GM18909 (cell line): ENCODE measurements around the gene NF1.
"Not testable (repeated sequence)": the region's sequence is repeated elsewhere in the genome, so short reads cannot be mapped to it uniquely, and the experiment has no call there.

Experiments
- ATAC-seq: cut with Tn5 transposase; IDR thresholded peaks from one replicate; pipeline ENCODE4 v1.9.1; 2021; ENCODE audit warnings: mild to moderate bottlenecking; ENCODE audit not compliant: unreplicated experiment, poor library complexity

The NF1 gene

DNA sequence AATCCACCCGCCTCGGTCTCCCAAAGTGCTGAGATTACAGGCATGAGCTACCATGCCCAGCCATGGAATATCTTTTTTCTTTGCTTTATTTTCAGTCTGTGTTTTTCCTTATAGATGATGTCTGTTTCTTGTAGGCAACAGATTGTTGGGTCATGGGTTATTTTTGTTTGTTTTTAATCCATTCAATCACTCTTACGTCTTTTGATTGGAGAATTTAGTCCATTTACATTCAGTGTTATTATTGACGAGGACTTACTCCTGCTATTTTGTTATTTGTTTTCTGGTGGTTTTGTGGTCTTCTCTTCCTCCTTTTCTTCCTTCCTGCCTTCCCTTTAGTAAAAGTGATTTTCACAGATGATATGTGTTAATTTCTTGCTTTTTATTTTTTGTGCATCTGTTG is 146.3 kb downstream of the NF1 start:
- no peak for ATAC-seq

DNA sequence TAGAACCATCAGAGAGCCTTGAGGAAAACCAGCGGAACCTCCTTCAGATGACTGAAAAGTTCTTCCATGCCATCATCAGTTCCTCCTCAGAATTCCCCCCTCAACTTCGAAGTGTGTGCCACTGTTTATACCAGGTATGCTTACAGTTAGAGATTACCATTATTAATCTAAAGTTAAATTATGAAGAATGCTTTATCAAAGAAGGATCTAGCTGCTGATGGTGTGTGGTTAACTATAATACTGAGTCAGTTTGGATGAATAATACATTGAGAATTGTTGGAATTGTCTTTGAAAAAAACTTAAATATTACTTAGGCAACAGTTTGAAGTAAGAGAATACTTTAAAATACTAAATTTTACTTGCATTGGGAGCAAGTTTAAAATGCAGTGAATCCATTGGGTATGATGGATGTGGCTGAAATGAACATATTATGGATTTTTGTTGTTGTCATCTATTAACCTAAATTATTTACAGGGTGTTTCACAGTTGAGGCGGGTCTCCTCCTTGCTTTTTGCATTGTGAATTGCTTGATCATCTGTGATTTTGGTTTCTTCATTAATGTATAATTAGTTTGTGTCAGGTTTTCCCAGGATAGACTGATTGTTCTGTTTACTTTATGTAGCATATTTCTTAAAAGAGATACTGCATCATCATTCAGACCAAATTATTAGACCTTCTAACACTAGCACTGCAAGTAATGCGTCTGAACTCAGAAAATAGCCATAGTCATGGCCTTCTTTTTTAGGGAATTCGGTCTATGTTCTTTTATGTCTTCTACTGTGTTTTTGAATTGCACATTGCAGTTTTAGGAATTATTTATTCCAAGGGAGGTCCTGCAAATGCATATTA is 154.4 kb downstream of the NF1 start:
- no peak for ATAC-seq

- ATAC-seq, result no peak
Measured at GRCh38 chr17:31249835-31250141, 155.0 kb downstream of the NF1 start.

GRCh38 chr17:31250229-31250628 is 155.5 kb downstream of the NF1 start:
- ATAC-seq, result no peak

DNA sequence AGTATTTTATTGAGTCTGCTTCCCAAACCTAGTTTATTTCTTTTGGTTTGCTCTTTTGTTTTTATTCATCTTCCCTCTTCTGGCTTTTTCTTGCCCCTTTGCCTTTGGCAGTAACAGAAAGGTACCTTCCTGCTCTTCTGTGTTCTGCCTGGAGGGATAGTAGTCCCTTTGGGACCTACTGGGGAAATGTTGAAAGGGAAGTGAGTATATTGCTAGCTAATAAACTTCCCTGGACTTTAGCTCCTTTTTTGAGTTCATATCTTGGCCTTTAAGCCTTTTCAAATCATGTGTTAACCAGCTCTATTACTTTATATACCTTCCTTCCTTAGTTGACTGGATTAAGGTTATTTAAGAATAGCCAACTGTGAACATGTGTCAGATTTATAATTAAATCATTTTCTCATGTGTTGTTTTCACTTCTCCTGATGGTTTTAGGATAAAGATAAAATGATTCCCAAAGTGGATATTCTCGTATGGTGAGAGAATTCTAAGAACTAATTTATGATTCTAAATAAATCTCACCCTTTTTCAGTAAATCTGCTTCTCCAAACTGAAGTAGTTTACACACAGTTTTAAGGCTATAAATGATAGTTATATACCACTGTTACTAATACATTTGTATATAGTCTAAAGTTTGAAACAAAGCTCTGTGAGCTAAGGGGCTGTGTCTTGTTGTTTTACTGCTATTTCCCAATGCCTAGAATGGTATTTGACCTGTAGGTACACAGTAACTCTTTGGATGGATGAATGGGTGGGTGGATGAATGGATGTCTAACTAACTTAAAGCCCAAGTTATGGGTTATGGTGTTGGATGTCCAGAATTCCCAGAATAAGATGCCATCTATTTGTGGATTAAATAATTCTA is 156.6 kb downstream of the NF1 start:
- ATAC-seq, result no peak

- ATAC-seq, result no peak
Measured at GRCh38 chr17:31251970-31252328, 157.2 kb downstream of the NF1 start.

GRCh38 chr17:31252741-31253140 is 158.0 kb downstream of the NF1 start:
- no peak for ATAC-seq

DNA sequence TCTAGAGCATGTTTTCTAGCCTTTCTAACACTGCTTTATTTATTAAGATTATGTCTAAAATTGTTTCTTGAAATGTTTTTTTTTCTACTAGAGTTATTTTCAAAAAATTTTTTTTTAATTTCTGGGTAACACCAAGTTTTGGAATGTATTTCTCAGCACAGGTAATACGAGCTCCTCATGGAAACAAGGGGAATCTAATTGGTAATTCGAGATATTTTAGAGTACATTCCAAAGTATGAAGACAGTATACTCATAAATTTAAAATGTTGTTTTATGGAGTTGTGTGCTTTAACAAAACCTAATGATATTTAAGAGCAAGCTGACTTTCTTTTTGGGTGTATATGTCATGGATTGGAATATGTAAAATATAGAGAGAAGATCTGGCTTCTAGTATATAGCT is 159.9 kb downstream of the NF1 start:
- ATAC-seq, result no peak

DNA sequence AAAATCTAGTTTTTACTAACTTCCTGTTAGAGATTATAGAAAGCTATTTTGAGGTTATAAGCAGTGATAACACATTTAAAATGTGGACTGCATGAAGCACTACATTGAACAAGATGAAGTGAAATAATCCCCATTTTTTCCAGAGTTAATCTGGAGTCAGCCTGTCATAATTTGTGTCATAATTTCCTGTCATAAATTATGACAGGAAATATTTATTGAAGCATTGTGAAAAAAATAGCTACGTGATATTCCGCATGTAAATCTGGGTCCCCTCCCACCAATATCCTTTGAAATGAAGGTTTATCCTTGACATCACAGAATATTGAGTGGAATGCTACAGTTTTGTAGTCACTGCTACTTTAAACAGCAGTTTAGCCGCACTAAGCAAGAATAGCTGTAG is 162.2 kb downstream of the NF1 start:
- ATAC-seq, result no peak

DNA sequence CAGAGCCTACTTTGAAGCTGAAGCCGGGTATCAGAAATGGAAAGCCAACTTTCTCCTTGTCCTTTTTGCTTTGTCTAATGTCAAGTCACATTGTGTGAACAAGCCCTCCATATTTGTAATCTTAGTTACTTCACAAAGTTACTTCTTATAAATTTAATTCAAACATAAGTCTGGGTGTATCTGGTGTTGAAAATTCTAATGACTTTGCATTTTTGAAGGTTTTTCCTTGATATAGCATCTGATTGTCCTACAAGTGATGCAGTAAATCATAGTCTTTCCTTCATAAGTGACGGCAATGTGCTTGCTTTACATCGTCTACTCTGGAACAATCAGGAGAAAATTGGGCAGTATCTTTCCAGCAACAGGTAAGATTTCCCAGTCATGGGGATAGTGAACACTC is 165.4 kb downstream of the NF1 start:
- no peak for ATAC-seq

DNA sequence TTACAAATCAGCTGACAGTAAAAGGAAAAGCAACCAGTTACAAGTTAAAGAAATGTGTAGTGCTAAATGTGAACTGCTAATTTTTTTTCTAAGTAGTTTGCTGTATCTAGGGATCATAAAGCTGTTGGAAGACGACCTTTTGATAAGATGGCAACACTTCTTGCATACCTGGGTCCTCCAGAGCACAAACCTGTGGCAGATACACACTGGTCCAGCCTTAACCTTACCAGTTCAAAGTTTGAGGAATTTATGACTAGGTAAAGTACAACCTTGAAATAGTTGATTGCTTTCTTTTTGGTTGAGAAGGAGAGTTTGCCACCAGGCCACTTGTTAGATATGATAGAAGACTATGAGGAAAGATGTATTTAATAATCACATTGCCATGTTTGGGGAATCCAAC is 166.8 kb downstream of the NF1 start:
- no peak for ATAC-seq

DNA sequence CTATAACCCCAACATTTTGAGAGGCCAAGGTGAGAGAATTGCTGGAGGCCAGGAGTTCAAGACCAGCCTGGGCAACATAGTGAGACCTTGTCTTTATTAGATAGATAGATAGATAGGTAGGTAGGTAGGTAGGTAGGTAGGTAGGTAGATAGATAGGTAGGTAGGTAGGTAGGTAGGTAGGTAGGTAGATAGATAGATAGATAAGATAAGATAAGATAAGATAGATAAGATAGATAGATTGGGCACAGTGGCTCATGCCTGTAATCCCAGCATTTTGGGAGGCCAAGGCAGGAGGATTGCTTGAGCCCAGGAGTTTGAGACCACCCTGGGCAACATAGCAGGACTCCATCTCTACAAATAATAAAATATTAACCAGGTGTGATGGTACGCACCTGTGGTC is 168.1 kb downstream of the NF1 start:
- not testable (repeated sequence) for ATAC-seq

GRCh38 chr17:31266042-31266441 is 171.3 kb downstream of the NF1 start:
- no peak for ATAC-seq

GRCh38 chr17:31269036-31269577 is 174.3 kb downstream of the NF1 start:
- no peak for ATAC-seq

- ATAC-seq, result no peak
Measured at GRCh38 chr17:31269578-31269983, 174.8 kb downstream of the NF1 start.

- ATAC-seq, result no peak
Measured at GRCh38 chr17:31272236-31272635, 177.5 kb downstream of the NF1 start.

GRCh38 chr17:31272803-31273202 is 178.0 kb downstream of the NF1 start:
- no peak for ATAC-seq

DNA sequence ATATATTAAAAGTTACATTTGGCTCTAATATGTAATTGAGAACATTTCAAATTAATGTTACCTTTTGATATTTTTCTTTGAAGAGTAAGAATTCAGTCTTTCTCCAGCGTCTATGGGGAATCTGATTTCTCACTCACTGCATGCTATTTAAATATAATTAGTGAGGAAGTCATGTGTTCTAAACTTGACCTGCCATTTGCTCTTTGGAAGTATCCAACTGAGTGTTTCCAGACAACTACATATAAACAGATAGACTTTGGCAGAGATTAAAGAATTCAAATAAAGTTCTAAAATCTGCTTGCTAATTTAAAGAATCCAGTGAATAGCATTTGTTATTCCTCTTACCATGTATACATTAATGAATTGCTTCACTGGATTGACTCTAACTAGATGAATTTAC is 178.7 kb downstream of the NF1 start:
- ATAC-seq, result no peak

DNA sequence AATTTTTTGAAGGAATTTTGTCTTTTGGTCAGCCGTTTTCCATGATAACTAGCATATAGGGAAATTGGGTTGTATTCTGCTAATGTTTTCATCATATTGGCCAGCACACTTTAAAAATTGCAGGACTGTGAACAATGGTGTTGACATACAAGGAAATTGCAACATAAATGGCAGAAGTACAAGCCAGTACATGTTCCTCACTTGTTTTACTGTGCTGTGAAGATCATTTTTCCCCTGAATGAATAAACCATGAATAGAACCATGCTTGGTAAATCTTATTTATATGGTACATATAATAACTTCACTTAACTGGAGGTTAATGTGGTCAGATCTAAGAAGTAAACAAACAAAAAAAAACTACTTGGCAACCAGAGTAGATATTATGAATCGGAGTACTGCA is 179.5 kb downstream of the NF1 start:
- no peak for ATAC-seq

- no peak for ATAC-seq
Measured at GRCh38 chr17:31275116-31275515, 180.3 kb downstream of the NF1 start.

DNA sequence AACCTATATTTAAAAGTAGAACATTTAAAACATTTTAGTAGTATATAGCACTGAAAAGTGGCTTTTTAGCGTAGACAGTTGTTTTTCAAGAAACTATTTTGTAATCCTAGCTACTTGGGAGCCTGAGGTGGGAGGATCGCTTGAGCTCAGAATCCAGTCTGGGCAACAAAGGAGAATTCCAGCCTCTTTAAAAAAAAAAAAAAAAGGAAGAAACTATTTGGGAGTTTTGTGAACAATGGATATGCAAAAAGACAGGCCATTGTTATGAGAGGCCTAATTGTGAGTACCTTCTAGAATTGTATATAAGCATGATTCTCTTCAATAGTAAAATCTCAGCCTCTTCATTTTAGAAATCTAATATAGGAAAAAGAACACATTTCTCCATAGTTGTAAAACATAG is 184.6 kb downstream of the NF1 start:
- ATAC-seq, result no peak

DNA sequence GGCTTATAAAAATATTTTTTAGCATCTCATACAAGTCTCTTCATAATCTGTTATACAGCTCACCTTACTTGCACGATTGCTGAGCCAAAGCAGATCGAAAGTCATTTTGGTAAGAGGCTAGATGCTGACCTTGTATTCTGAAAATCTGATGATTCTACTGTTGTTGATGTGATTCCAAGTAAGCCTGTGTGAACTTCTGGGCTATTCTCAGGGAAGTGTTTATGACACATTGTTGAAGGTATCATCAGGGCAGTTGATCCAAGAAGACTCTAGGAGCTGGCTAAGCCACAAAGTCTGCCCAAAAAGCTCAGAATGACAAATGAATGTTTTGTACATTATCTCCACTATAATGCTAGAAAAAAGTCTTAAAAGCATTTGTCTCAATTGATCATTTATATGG is 186.3 kb downstream of the NF1 start:
- no peak for ATAC-seq
